ENCODE results near the gene INPP4B.

GRCh38 chr4:142530728-142531127 lies 315.4 kb downstream of the INPP4B start:
- TF ChIP-seq CTCF (conservative IDR thresholded peaks at IDR 0.05 in 1 of 2, IDR thresholded peaks at IDR 0.05 in 1 of 2; ENCODE audit: low read depth in 1 of 2, low read length in 2 of 2), result no peak
- no peak for TF ChIP-seq EZH2 (IDR thresholded peaks at IDR 0.05; ENCODE audit: low read length, missing control alignments)

Measured in fibroblast of lung (primary cell).